GM20431 (cell line): ENCODE results near the gene PPP2R2B.
"Not testable (repeated sequence)": the region's sequence is repeated elsewhere in the genome, so short reads cannot be mapped to it uniquely, and the experiment has no call there.

ENCODE experiments used
- in situ Hi-C: fragments of 300-500 bp; cut with MseI, MboI; formaldehyde crosslinking; loops from one replicate; pipeline ENCODE4 v1.15.0; 2020; ENCODE audit warnings: low sequenced_read_pairs; ENCODE audit not compliant: unreplicated experiment

PPP2R2B gene

GRCh38 chr5:146632620-146633322 is 245.8 kb downstream of the PPP2R2B start:
- in situ Hi-C loops, result no loop called here

DNA sequence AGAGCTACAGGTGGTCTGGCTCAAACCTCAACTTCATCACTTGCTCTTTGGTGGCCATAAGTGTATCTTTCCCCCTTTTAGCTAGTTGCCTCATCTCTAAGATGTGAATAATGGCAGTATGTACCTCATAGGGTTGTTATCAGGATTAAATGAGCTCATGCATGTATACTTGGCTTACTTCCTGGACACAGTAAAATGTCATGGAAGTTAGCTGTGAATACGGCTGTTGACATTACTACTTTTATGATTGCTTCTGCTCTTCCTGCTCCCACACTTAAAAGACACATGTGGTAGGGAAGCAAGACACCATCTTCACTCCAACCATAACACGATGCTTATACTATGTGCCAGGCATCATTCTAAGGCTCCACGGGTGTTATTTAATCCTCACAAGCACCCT is 248.1 kb downstream of the PPP2R2B start:
- in situ Hi-C loops, result no loop called here

- in situ Hi-C loops, result no loop called here
Measured at GRCh38 chr5:146628950-146629349, 249.6 kb downstream of the PPP2R2B start.

DNA sequence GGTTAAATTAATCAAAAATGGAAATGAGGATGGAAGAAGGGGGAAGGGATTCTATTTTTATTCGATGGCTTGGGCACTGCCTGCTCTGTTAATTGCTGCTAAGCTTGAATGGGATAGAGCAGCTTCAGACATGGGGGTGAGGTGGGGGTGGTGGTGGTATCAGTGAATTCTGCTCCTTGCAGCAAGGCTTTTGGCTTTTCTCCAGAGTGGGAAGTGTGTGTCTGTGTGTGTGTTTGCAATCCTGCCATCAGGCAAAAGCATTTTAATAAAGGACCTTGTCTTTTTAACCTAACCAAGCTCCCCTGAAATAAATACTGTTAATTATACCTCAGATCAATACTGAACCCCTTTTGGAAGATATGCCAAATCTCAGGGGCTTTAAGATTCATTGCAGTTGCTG is 251.6 kb downstream of the PPP2R2B start:
- in situ Hi-C loops, result no loop called here

- in situ Hi-C loops, result no loop called here
Measured at GRCh38 chr5:146624179-146624578, 254.4 kb downstream of the PPP2R2B start.

- in situ Hi-C loops, result no loop called here
Measured at GRCh38 chr5:146623666-146624065, 254.9 kb downstream of the PPP2R2B start.

- in situ Hi-C loops, result no loop called here
Measured at GRCh38 chr5:146623009-146623408, 255.5 kb downstream of the PPP2R2B start.

DNA sequence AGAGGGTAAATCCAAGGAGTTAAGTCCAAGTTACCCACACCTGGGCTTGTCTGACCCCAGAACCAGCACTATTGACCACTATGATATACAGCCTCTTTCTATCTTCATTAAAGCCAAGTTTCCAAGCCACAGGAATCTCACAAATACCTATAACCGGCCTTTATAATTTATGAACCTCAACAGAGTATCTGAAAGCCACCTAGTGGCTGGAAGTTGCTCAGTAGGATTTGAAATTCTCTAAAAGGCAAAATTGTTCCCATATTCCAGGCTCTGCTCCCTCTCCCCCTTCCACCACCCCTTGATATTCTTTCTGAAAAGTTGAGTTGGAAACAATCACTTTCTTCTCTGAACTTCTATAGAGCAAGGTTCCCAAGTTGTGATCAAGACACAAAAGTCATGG is 256.2 kb downstream of the PPP2R2B start:
- in situ Hi-C loops, result no loop called here

DNA sequence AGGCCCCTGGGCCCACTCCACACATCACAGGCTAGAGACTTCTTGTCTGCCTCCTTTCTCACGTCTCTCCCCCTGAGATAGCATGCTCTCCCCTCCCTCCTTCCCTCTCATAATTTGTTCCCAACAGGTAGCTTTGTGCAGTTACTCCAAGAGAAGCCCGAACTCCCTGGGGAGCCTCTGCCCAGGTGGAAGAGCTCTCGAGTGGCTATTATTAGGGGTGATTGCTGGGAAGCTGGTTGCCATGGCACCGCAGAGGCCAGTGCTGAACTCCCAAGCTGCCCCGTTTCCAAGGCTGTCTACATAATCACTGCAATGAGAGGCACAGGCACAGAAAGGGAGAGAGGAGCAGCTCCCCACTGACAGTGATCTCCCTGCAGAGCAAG is 257.9 kb downstream of the PPP2R2B start:
- in situ Hi-C loops, result no loop called here

- in situ Hi-C loops, result no loop called here
Measured at GRCh38 chr5:146620031-146620668, 258.4 kb downstream of the PPP2R2B start.

- in situ Hi-C loops, result no loop called here
Measured at GRCh38 chr5:146618434-146618833, 260.1 kb downstream of the PPP2R2B start.

GRCh38 chr5:146609731-146610130 is 268.8 kb downstream of the PPP2R2B start:
- in situ Hi-C loops, result not testable (repeated sequence)

DNA sequence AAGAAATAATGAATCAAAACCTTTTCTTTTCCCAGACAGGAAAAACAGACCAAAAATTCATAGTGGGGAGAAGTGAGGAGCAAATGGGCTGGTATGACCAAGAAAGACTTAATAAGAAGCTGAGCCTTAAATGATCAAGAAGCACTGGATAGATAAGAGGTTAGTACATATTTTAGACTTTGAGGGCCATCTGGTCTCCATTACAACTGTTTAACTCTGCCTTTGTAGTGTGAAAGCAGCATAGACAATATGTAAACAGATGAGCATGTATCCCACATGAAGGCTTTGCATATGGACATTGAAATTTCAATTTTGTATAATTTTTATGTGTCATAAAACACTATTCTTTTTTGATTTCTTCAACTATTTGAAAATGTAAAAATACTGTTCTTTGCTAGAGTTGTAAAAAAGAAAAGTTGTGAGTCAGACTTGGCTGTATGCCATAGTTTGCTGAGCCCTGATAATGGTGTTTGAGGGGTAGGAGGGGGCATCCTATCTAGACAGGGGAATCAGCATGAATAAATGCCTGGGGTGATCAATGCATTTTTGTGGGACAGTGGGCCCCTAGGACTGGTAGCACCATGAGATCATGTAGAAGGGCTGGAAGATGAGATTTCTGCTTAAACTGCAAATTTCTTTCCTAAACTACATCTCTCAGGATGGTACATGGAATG is 270.8 kb downstream of the PPP2R2B start:
- in situ Hi-C loops, result no loop called here

DNA sequence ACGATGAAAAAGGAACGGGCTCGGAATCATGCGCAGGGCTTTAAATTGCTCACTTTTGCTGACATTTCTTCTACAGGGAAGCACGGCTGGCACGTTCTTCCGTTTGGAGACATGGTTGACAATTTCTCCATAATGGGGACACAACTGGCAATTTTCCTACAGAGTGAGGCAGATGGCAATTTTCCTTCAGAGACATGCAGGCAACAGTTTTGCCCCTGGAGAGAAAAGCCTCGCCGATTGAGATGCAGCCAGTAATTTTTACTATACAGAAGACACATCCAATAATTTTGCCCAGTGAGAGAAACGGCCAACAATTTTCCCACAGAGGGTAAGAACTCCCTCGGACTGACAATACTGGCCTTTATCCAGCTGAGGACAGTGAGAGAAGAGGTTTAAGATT is 271.7 kb downstream of the PPP2R2B start:
- in situ Hi-C loops, result no loop called here

DNA sequence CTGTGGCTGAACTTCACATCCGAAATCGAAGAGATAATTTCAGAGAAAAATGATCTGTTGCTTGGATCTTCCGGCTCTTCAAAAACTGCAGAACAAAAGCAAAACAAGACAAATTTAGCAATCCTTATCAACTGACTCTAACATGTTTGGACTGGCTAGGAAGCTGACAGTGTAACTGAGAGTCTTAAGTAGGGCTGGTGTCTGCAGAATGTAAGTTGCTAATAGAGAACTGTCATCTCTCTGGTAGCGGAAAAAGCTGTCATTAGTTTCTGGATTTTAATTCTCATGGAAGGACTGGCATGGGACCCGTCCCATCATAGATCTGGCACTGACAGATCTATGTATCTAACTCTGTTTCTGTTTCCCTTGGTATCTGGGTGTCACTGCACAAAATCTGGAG is 278.2 kb downstream of the PPP2R2B start:
- in situ Hi-C loops, result no loop called here

DNA sequence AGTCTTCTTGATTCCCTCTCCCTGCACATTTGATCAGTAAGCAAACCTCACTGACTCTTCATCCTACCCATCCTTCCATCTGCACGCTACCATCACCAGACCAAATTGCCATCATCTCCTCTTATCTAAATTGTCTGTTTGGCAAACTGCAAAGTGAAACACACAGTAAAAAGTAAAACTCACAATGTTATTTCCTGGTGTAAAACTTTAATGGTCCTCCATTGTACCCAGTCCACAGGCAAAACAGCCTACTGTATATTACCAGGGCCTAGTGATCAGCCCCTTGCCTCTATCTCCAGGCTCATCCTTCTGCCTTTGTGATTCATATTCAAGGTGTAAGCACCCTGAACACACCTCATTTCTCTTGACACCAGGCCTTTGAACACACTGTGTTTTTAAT is 279.3 kb downstream of the PPP2R2B start:
- in situ Hi-C loops, result no loop called here

- in situ Hi-C loops, result no loop called here
Measured at GRCh38 chr5:146595088-146595487, 283.5 kb downstream of the PPP2R2B start.

DNA sequence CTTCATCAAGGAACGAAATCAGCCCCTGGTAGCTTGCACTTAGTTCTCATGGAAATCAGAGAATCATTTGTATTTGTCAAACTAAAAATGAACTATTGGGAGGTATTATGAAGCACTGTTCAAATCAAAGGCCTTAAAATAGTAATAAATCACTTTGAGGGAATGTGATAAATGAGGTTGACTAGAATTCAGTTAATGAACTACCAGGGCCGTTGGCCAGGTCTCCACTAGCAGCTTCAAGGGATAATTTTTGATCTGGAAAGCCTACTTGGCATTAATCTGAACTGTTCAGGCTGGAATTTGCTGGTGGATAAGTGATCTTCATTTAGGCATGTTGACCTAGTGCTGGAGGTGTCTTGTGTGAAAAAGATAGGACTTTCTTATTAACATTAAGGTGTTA is 286.2 kb downstream of the PPP2R2B start:
- in situ Hi-C loops, result no loop called here

DNA sequence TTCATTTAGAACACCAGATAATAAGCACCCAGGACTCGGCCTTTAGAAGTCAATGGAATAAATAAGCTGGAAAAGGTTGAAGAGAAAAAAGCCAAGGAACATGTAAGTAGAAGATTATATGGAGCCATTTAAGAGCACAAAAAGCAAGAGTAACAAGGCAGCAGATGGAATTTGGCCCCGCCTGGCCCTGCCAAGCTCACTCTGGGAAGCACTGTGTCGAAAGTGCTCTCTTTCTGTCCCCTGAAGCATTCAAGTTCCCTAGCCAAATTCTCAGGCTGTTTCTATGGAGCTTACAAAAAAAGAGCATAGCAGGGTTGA is 289.6 kb downstream of the PPP2R2B start:
- in situ Hi-C loops, result no loop called here

DNA sequence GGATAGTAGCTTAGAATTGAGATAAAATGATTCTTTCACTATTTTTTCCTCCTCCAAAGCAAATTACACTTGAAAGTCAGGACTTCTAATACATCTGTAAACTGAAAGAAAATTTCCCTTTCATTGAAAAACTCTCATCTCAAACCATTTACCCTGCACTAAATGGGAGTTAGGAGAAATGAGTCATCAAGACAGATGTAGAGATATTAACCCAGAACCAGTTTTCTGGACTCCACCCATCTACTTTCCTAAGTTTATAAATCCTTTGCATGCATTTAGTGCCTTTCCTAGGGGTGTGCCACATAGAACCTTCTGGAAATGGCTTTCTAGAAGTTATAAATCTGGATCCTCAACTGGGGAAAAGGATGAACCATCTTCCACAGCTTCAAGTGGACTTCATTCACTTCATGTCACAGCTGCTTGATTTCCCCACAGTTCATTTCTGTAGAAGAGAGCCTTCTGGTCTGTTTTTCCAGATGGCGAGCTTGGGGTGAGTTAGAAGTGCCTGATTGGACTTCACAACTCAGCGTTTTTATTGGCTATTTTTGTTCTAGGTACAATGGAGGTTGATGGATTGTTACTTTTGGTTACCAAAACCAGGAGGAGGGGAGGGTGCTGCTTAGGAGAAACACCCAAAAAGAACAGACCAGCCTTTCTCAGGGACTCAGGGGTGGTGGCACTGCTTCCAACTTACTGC is 290.1 kb downstream of the PPP2R2B start:
- in situ Hi-C loops, result no loop called here

DNA sequence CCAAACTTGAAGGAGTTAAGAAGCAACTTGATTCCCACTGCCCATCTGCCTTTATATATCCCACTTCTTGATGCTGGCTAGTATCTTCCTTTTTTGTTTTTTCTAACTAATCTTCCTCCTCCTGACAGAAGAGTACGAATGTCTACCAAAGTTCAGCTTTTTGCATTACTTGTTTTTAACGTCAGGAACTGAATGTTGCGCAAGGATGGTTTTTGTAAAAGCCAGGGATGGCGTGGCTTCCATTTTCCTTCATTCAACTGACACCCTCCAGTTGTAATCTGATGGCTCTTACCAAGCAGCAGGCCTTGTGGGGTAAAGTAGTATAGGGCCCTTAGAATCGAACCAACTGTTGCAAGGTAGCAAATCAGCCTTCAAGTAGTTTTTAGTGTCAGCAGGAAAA is 291.8 kb downstream of the PPP2R2B start:
- in situ Hi-C loops, result no loop called here
